Motor neuron (in vitro differentiated cells): Measurements from ENCODE around the gene ALDH8A1. TPM values are rescaled to one million over a fixed set of nuclear protein-coding genes. Genes with fewer than 3 reads are reported as not detected.

ENCODE experiments used
- ATAC-seq, 8 experiments: fragments of 200-7000 bp; cut with Tn5 transposase; replicated peaks in 6 of 8; 2 replicates each; pipeline ENCODE4 v1.8.0; 2021; ENCODE audit warnings: mild to moderate bottlenecking in 8 of 8, moderate library complexity in 8 of 8
- H3K27ac ChIP-seq, 2 donors: fragments of 250-450 bp; sonication (Bioruptor Pico); 2 replicates each; pipeline ENCODE4 v1.9.0; 2021; ENCODE audit warnings: antibody characterized with exemption in 2 of 2, mild to moderate bottlenecking in 2 of 2, moderate library complexity in 1 of 2
- H3K4me1 ChIP-seq, 2 donors: fragments of 250-450 bp; sonication (Bioruptor Pico); replicated peaks in 1 of 2; 2 replicates each; pipeline ENCODE4 v1.6.1; 2021; ENCODE audit warnings: antibody characterized with exemption in 2 of 2, mild to moderate bottlenecking in 2 of 2, moderate library complexity in 1 of 2
- H3K4me3 ChIP-seq, 5 donors: fragments of 250-450 bp; sonication (Bioruptor Pico); 2 replicates each; pipeline ENCODE4 v1.9.0; 2021; ENCODE audit warnings: antibody characterized with exemption in 5 of 5, mild to moderate bottlenecking in 5 of 5, moderate library complexity in 4 of 5
- WGBS, 10 experiments: fragments of 450-650 bp; shearing (Covaris generic); methylation state at CpG; one replicate each; pipeline ENCODE4 v1.0.0; 2022; 5-methylcytosine and 5-hydroxymethylcytosine counted together
- in situ Hi-C, 9 experiments: fragments of 400-800 bp; cut with MboI; loops; one replicate each; pipeline ENCODE4 v1.15.0; 2021; ENCODE audit warnings: low sequenced_read_pairs in 9 of 9, low pct_unique_long_range_greater_than_20kb in 2 of 9; ENCODE audit not compliant: unreplicated experiment in 9 of 9
- total RNA-seq, 8 experiments: library from RNA; unstranded; fragments of 300-600 nt; gene quantifications; 2 replicates each; pipeline versions ENCODE4 v1.2.3 to v1.2.4, GENCODE V29; 2022

The ALDH8A1 gene
- total RNA-seq, 8 experiments from 2014 or later: 0.13 to 2.3 (median 1.0) TPM

DNA sequence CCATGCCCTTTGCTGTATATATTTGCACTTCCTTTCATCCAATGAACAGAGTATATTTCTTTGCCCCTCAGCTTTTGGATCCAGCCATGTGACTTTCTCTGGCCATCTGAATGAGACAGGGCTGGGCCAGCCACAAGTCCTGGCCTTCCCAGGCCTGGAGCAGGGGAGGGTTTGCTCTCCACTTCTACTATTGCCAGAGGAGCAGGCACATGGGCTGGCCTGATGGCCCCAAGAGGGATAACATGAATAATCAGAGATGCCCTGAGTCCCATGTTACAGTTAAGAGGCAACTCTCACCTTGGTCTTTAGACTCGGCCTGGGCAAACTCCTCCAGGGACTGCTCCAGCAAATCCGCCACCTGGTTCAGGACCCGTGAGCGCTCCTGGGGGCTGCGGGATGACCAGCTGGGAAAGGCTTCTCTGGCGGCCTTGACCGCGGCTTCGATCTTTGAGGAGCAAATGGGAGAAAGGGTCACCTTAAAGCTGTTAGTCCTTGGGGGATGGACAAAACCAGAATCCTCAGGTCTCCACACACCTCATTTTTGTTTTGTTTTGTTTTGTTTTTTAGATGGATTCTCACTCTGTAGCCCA is 6.3 kb downstream of the ALDH8A1 start:
- no peak overlapping the region for H3K4me3 ChIP-seq
- H3K4me1 ChIP-seq: no peaks in the 10 kb centered on the region
- in situ Hi-C loops: loop anchor here in 2 of 9 experiments (25.0 kb wide), 2 partner anchors 781 to 806 kb away; no protein-coding TSS in a partner anchor
- H3K27ac ChIP-seq: no peak overlapping the region
- 80 to 100% (median 99%) methylated on average over 1 to 5 of the region's 9 CpGs; no CpG with 5 or more reads in 4 of the 10 experiments for WGBS, 10 experiments
- ATAC-seq: peak in 3 of 8 experiments; percentile 37 to 94 (median 94)

DNA sequence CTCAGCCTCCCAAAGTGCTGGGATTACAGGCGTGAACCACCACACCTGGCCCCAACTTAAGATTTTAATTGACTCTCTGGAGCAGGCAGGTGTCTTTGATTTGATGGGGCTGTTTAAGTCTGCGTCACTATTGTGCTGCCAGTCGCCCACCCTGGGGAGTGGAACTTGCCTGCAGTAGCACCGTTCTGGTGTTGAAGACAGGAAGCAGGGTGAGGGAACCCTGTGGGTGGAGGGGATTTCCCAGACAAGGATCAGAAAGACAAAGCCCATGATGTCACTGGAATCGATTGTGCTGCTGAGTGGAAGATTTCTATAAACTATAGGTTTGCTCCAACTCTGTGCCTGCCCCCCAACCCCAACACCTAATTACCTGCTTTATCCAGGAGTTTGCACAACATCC is 11.0 kb downstream of the ALDH8A1 start:
- H3K4me3 ChIP-seq: no peak overlapping the region
- no peak overlapping the region for H3K27ac ChIP-seq
- WGBS, 10 experiments: 40 to 90% (median 74%) methylated on average over 1 to 2 of the region's 5 CpGs; no CpG with 5 or more reads in 6 of the 10 experiments
- no peak for ATAC-seq
- H3K4me1 ChIP-seq: peaks cover 7 to 17% of the 10 kb centered on the region in 2 donors
- in situ Hi-C loops: loop anchor here in 2 of 9 experiments (25.0 kb wide), 2 partner anchors 777 to 802 kb away; no protein-coding TSS in a partner anchor

DNA sequence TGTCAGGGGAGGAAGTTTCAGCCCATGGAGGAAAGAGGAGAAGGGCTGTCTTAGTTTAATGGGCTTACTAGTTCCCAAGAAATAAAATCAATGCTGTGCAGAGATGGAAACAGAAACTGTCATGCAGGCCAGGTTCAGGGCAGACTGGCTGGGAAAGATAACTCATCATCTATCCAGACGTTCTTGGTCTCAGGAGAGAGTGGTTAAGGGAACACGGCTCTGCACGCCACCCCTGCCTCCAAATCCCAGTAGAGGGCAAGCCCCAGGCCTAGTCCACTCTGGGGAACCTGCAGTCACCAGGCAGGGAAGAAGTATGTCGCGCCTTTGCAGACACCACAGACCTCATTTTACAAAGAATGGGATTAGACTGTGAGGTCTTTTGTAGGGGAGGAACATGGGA is 12.5 kb downstream of the ALDH8A1 start:
- H3K4me1 ChIP-seq: peaks cover 7 to 17% of the 10 kb centered on the region in 2 donors
- H3K27ac ChIP-seq: peak overlapping the region in 1 of 2 donors; percentile 14
- in situ Hi-C loops: loop anchor here in 2 of 9 experiments (25.0 kb wide), 2 partner anchors 775 to 800 kb away; no protein-coding TSS in a partner anchor
- 10 to 88% (median 77%) methylated on average over 1 to 4 of the region's 5 CpGs; no CpG with 5 or more reads in 4 of the 10 experiments for WGBS, 10 experiments
- H3K4me3 ChIP-seq: no peak overlapping the region
- ATAC-seq: peak in 3 of 8 experiments; percentile 44 to 57 (median 50)

DNA sequence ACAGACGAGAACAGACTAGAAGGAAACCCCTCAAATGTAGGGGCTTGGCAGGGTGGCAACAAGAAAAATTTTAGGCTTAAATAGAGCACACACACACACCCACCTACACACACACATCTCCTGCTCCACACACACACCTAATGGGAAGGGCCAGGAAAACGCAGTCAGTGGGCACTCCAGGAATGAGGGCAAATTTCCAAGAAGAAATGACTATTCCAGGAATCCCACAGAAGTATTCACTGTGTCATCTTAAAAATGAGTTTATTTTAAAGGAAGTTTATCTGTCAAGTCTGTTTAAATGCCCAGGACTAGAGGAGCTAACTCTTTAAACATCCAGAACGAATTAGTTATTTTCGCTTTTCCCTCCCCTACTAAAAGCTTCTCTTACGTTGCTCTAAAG is 13.0 kb downstream of the ALDH8A1 start:
- no peak overlapping the region for H3K4me3 ChIP-seq
- no peak for ATAC-seq
- peaks cover 7 to 17% of the 10 kb centered on the region in 2 donors for H3K4me1 ChIP-seq
- 67 to 100% (median 88%) methylated on average over 1 to 5 of the region's 5 CpGs; no CpG with 5 or more reads in 2 of the 10 experiments for WGBS, 10 experiments
- no peak overlapping the region for H3K27ac ChIP-seq
- in situ Hi-C loops: loop anchor here in 2 of 9 experiments (25.0 kb wide), 2 partner anchors 775 to 800 kb away; no protein-coding TSS in a partner anchor

DNA sequence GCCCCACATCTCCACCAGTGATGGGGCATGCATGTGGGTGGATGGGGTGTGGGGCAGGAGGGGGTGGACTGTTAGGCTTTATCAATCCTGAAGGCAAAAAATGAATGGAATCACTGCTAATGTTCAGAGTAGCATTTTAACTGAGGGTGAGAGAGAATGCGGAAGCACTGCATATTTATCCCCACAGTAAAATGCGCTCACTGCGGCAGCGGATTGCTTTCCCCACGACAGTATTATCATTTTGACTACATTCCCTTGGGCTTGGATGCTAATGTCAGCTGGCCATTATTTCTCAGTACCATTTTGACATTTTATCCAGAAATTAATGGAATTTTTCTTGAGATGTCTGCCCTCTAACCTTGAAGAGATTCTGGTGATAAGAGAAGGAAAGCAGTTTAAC is 13.4 kb downstream of the ALDH8A1 start:
- 20 to 100% (median 81%) methylated on average over 1 to 4 of the region's 5 CpGs; no CpG with 5 or more reads in 3 of the 10 experiments for WGBS, 10 experiments
- ATAC-seq: peak in 2 of 8 experiments; percentile 35 to 42
- in situ Hi-C loops: loop anchor here in 2 of 9 experiments (25.0 kb wide), 2 partner anchors 774 to 799 kb away; no protein-coding TSS in a partner anchor

DNA sequence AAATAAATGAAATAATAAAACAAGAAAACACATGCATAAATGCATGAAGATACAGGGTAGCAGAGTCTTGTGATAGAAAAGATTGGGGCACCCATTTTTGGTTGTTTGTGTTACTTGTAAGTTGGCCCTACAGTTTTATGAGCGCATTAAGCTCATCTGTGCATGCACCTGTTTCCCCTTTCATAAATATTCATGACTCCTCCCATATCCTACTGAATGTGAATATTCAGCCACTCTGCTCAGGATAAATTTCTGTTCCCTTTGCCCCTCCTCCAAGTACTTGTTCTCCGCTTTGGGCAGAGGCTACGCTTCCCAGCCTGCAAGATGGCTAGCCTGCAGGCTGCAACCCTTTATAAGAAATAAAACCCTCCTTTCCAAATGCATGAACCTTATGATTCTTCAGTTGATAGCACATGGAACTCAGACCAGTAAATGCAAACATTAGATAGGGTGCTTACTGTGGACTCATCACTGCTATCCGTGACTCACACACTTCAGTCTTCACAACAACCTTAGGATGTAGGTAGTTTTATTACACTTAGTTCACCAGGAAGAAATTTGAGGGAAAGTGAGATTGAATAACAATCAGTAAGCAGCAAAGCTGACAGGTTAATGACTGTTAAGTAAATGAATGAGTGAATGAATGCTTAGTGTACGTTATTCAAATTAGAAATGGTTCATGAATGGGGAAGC is 15.0 kb downstream of the ALDH8A1 start:
- H3K27ac ChIP-seq: no peak overlapping the region
- WGBS, 10 experiments: 55 to 100% (median 86%) methylated on average over 1 to 5 of the region's 5 CpGs; no CpG with 5 or more reads in 2 of the 10 experiments
- ATAC-seq: peak in 2 of 8 experiments; percentile 42 to 80
- in situ Hi-C loops: loop anchor here in 2 of 9 experiments (25.0 kb wide), 2 partner anchors 773 to 798 kb away; no protein-coding TSS in a partner anchor
- no peak overlapping the region for H3K4me3 ChIP-seq
- H3K4me1 ChIP-seq: peaks cover 7 to 17% of the 10 kb centered on the region in 2 donors

More for the DNA sequence above, 13.4 kb downstream of the ALDH8A1 start:
- peaks cover 7 to 17% of the 10 kb centered on the region in 2 donors for H3K4me1 ChIP-seq
- H3K4me3 ChIP-seq: no peak overlapping the region
- no peak overlapping the region for H3K27ac ChIP-seq

DNA sequence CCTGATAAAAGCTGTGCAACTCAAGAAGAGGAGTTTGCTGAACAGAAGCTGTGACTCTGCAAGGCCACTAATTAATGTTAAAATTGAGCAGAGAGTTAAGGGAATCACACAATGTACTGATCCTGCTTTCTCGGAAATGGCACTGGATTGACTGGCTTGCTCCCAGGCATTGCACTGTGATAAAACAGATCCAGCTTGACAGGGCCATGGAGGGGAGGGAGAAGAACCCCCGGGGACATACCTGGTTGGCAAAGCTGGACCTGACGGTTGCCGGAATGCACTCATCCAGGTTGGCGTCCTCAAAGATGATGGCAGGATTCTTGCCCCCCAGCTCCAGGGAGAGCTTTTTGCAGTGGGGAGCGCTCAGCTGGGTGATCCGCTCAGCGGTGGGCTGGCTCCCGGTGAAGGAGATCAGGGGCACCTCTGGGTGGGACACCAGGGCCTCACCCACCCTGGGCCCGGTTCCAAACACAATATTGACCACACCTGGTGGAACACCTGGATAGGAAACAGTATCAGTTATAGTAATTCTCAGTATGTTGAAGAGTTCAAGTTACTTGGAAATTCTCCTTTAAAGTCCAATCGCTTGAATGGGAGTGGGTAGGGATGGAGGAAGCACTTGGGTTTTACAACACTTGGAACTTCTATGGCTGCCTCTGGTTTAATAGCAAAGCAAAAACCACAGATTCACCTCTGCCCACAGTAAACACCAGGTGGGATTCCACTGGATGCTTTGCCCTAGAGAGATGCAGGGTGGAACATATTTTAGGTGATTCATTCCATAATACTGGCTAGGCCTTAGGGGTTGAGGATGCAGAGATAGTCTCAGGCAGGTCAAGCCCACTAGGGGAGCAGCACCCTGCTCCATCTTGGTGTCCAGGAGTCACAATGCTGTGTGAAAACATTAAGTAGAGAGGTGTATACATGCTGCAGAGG is 17.1 kb downstream of the ALDH8A1 start:
- in situ Hi-C loops: loop anchor here in 2 of 9 experiments (25.0 kb wide), 2 partner anchors 771 to 796 kb away; no protein-coding TSS in a partner anchor
- no peak overlapping the region for H3K27ac ChIP-seq
- H3K4me3 ChIP-seq: no peak overlapping the region
- WGBS, 10 experiments: 33 to 88% (median 83%) methylated on average over 1 to 5 of the region's 11 CpGs; no CpG with 5 or more reads in 4 of the 10 experiments
- H3K4me1 ChIP-seq: peaks cover 7 to 17% of the 10 kb centered on the region in 2 donors
- ATAC-seq: peak in 1 of 8 experiments; percentile 13

DNA sequence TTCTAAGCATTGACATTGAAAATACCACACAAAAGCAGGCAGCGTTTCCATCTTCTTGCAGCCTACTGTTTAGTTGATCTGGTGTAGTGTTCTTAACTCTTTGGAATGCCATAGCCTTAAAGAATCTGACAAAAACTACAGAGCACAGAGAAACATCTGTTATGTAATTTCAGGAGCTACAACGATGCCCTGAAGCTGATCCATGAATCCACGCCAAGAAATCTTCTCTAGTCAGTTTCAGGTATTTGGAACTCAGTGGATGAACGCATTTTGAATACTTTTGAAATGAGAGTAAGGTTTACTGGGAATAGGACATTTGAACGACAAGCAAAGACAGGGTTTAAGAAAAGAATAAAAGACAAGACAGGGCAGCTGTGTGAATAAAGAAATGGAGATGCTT is 17.8 kb downstream of the ALDH8A1 start:
- Histone ChIP-seq H3K27ac (no peak overlapping the region), H3K4me1 (peaks cover 4 to 10% of the 10 kb centered on the region in 2 donors), H3K4me3 (no peak overlapping the region)
- 22 to 80% (median 68%) methylated on average over 2 to 5 of the region's 5 CpGs for WGBS, 10 experiments
- peak in 1 of 8 experiments; percentile 65 for ATAC-seq
- in situ Hi-C loops: loop anchor here in 2 of 9 experiments (25.0 kb wide), 2 partner anchors 770 to 795 kb away; no protein-coding TSS in a partner anchor

DNA sequence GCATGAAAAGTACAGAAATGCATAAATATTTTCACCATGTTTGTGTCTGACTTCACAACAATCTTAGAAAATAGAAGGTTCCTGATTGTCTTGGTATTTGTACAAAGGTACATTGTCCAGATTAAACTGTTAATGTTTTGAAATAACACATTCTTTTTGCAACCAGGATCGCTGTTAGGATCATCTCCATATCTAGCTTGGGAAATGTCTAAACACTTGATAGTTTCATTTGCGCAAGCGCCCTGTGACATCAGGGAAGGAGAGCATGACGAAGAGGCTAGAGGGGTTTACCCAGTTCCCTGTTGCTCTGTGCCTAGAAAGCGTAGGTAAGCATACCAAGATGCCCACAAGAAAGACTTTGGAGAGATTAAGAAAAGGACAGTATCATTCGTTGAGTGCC is 19.4 kb downstream of the ALDH8A1 start:
- WGBS, 10 experiments: 50 to 100% (median 91%) methylated on average over 1 to 6 of the region's 6 CpGs
- ATAC-seq: no peak
- Histone ChIP-seq H3K4me1 (no peaks in the 10 kb centered on the region), H3K27ac (no peak overlapping the region), H3K4me3 (no peak overlapping the region)
- in situ Hi-C loops: loop anchor here in 2 of 9 experiments (25.0 kb wide), 2 partner anchors 768 to 793 kb away; no protein-coding TSS in a partner anchor

DNA sequence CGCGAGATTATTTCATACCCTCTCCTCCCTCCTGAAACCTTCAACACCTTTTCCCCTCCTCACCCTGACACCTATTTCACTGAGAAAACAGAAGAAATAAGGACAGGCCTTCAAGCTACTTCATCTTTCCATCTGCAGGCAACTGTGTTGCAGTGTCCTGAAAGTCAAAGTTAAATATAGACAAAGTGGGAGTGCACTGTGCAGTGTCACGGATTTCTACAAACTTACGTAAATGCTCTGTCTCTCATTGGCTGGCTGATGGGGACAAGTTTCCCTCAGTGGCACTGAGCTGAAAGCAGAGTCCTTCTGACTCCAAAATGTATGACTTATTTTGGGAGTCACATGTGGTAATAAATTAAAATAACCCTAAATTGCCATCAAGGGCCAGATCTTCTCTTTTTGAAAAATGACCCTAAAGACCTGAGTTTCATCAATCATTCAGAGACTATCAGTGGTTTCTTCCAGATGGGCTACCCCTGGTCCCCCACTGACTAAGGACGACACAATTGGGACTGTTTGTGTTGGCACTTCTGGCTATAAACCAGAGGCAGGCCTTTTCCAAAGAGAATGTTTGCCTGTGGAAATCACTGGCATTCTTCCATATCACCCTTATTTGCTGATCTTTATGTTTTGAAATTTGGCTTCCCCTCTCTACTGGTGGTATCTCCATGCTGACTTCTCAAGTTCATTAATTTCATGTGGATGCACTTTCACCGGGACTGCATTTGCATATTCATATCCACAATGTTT is 21.6 kb downstream of the ALDH8A1 start:
- Histone ChIP-seq H3K27ac (no peak overlapping the region), H3K4me3 (no peak overlapping the region), H3K4me1 (no peaks in the 10 kb centered on the region)
- no peak for ATAC-seq
- 65 to 100% (median 86%) methylated on average over 1 to 6 of the region's 6 CpGs for WGBS, 10 experiments
- in situ Hi-C loops: loop anchor here in 2 of 9 experiments (25.0 kb wide), 2 partner anchors 766 to 791 kb away; no protein-coding TSS in a partner anchor

DNA sequence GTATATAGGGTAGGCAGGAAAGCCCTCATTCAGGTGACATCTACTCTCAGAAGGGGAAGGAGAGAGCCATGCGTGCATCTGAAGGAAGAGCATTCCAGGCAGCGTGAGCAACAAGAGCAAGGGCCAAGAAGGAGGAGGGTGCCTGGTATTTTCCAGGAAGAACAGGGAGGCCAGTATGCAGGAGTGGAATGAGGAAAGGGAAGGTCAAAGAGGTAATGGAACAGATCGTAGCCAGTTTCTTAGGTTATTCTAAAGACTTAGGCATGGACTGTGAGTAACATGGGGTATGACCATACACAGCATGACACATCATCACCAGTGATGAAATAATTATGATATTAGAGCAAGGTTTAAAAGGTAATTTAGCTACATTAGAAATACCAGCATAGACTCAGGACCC is 24.1 kb downstream of the ALDH8A1 start:
- WGBS, 10 experiments: 58 to 100% (median 91%) methylated on average over 1 to 3 of the region's 3 CpGs; no CpG with 5 or more reads in 2 of the 10 experiments
- peak in 2 of 8 experiments; percentile 31 to 67 for ATAC-seq
- in situ Hi-C loops: loop anchor here in 2 of 9 experiments (25.0 kb wide), 2 partner anchors 763 to 788 kb away; no protein-coding TSS in a partner anchor

More for the DNA sequence above, 24.1 kb downstream of the ALDH8A1 start:
- H3K4me3 ChIP-seq: no peak overlapping the region
- no peak overlapping the region for H3K27ac ChIP-seq
- no peaks in the 10 kb centered on the region for H3K4me1 ChIP-seq
